GM21723 (cell line): ENCODE results near the gene CD83.
"Not testable (repeated sequence)": the region's sequence is repeated elsewhere in the genome, so short reads cannot be mapped to it uniquely, and the experiment has no call there.

ENCODE experiments used
- ATAC-seq: cut with Tn5 transposase; IDR thresholded peaks from one replicate; pipeline ENCODE4 v1.9.1; 2021; ENCODE audit warnings: mild to moderate bottlenecking, moderate library complexity; ENCODE audit not compliant: unreplicated experiment

CD83 gene

DNA sequence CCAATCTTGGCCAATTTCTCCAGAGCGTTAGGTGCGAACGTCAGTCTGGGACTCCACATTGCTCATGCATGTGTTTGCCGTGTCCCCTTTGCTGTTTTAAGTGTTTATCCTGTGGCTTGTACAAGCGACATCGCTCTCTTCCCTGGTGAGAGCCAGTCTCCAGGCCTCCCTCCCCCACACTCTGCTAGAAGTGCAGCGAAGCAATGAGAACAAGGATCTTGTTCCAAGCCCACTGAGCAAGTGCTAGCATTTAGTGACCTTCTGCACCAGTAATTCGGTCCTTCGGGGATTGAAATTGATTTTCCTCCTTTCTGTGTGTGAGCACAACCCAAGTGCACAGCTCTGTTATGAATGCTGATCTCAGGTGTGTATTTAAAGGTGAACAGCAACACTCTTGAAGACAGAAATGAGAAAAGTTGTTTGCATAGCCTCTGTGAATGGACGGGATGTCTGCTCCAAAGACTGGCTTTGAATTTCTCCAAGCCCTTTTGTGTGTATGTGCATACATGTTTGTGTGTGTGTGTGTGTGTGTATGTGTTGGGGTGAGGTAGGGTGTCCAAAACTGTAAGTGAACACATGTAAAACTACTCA lies 29.0 kb downstream of the CD83 start:
- ATAC-seq = no peak

GRCh38 chr6:14147891-14148290 lies 30.3 kb downstream of the CD83 start:
- ATAC-seq = no peak

- no peak for ATAC-seq
These were observed 30.9 kb downstream of the CD83 start for GRCh38 chr6:14148471-14148870.

DNA sequence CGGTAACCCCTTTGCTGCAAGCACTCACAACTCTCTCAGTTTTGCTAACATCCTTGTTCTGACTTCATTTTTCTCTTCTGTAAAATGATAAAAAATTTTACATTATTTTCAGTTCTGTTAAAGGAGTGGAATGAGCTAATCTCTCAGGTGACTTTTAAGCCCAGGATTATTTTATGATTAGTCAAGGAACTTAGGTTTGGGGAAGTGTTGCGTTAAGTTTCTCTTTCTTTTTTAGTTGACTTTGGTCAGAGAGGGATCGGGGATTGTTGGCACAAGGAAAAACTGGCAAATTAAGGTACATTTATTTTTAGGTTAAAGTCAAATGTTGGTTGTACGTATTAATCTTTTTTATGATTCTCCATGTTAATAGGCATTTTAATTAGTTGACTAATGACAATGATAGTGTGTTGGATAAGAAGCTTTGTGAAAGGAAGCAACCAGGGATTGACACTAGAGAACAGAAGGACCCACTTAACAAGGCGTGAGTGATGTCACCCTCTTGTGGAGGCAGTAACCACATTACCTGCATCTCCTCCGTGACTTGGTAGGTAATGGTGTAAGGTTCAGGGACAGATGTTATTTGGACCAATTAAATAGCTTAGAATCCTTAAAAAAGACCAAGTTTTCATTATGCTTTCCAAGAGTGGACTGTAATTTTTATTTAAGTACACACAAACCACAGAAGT lies 31.6 kb downstream of the CD83 start:
- ATAC-seq = no peak

DNA sequence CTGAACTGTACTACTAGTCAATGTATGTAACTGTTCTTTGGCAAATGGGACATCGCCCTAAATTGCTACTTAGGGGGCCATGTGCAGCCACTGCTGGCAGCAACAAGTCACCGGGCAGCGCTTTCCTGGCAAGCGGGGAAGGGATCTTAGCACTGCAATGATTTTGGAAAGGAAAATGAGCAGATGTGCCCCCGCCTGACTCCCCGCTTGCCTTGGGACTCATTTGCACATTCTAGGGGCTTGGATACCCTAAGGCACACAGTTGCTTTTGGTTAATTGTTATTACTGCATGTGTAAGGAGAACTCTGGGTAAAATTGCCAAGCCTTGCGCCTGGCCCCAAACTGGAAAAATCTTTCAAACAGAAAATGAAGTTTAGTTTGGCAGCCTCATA lies 32.2 kb downstream of the CD83 start:
- no peak for ATAC-seq

GRCh38 chr6:14151300-14151699 lies 33.7 kb downstream of the CD83 start:
- not testable (repeated sequence) for ATAC-seq

GRCh38 chr6:14151773-14152172 lies 34.2 kb downstream of the CD83 start:
- ATAC-seq = no peak

DNA sequence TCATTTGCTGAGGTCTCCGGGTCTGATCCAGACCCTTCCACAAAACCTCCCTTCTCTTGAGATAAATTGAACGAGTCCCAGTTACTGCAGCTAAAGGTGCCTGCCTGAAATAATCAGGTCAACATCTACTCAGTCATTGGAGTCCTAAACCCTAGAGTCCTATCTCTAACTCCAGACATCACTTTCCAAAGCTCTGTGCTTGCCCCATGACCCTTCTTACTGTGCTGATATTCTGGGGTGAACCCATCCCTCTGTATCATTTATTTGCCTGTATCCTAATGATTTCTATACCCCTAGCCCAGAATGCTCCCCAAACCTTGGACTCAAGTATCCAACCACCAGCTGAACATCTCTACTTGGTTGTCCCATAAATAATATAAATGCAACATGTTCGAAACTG lies 35.7 kb downstream of the CD83 start:
- no peak for ATAC-seq

GRCh38 chr6:14159090-14159489 lies 41.5 kb downstream of the CD83 start:
- no peak for ATAC-seq

- ATAC-seq = no peak
These were observed 45.3 kb downstream of the CD83 start for GRCh38 chr6:14162826-14163225.

GRCh38 chr6:14165091-14165490 lies 47.5 kb downstream of the CD83 start:
- ATAC-seq = no peak

DNA sequence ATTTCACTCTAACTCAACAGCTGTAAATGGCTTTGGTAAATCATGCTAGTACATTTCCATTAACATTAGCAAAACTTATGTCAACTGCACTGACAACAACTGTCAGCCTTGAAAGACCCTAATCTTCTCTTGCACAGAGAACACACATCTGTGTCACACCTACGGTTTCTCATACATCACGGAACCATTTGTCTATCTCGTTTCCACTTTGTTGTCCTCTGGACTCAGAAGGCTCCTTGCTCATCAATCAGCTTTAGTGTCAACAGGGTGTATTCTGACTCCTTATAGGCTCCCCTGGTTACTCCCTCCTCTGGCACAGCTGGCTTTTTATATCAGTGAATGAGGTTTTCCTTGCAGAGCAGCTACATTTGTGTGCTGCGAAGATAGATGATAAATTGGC lies 49.3 kb downstream of the CD83 start:
- no peak for ATAC-seq

GRCh38 chr6:14170128-14170527 lies 52.6 kb downstream of the CD83 start:
- ATAC-seq = no peak

DNA sequence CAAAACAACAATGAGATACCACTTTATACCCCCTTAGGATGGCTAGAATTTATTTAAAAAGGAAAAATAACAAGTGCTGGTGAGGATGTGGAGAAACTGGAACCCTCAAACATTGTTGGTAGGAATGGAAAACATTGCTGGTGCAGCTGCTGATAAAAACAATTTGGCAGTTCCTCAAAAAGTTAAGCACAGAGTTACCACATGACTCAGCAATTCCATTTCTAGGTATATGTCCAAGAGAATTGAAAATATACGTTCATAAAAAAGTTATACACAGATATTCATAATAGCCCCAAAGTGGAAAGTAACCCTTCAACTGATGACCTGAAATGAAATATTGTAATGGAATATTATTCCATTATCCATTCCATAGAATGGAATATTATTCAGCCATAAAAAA lies 55.0 kb downstream of the CD83 start:
- no peak for ATAC-seq

DNA sequence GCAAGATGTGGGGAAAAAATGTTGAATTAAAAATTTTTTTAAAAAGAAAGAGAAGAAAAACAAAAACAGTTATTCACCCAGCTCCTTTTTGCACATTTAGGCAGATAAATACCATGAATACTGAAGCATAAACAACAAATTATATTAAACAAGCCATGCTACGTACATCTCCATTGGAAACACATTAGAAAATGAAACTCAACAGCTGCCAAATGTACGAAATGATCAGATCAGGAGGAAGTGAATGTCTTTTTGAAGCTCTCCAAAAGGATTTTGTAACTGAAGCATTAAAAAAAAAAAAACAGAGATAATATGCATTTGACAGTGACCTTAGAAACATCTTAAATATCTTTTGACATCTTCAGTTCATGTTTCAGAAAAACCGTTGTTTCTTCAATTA lies 56.7 kb downstream of the CD83 start:
- ATAC-seq = no peak

GRCh38 chr6:14174996-14175395 lies 57.4 kb downstream of the CD83 start:
- ATAC-seq = no peak

GRCh38 chr6:14176429-14176828 lies 58.9 kb downstream of the CD83 start:
- ATAC-seq = no peak

DNA sequence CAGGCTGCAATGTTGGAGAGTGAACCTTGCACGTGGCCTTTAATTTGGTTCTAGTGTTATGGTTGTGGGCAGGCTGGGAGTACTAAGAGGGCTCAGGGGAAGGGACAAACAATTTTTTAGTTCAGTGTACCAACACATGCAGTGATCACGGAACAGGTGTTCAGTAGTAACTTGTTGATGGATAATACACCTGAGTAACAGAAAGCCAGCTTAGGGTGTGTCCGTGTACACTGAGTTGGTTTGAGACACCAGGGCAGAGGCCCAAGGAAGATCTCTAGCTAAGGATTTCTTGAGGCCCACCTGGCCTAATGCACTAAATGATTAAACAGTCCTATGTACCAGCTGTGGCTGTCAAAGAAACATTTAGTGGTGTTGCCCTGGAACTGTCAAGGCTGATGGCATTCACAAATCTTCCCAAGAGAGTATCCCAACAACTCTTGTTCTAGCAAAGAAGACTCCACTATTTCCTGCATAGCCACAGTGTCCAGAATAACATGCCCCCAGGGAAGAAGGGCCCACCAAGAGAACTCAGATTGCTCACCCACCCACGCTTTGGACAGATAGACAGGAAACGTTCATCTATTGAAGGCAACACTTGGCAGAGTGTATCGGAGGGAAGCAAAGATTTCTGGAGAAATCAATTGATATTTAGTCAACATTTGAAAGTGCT lies 60.0 kb downstream of the CD83 start:
- ATAC-seq = no peak

GRCh38 chr6:14178083-14178445 lies 60.5 kb downstream of the CD83 start:
- ATAC-seq = no peak

- ATAC-seq = no peak
These were observed 63.0 kb downstream of the CD83 start for GRCh38 chr6:14180609-14181008.

- no peak for ATAC-seq
These were observed 65.3 kb downstream of the CD83 start for GRCh38 chr6:14182916-14183315.
